ENCODE results near the gene FXR2.

The FXR2 gene

DNA sequence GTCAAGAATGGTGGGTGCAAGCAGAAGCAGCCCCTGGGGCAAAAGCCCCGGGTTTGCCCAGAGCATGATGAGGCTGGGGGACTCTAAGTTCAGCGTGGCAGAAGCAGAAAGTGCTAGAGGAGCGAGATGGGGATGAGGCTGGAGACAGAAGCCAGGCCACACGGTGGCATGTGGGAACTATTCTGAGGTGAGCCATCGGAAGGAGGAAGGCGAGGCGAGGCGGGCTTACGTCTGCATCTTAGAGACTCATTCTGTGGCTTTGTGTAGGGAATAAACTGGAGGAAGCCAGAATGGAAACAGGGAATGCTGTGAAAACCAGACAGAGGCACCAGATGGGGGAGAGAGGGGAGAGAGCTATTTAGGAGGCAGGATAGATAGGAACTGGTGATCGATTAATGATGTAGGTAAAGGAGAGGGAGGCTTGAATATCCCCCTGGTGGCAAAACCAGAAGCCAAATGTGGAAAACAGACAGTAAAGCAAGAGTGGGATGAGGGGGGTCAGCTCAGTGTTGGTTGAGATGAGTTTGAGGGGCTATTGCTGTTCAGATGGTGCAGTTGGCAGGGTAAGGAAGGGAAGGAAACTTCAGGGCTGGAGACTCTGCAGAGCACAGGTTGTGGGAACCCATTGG is 59.3 kb downstream of the FXR2 start:
- TF ChIP-seq, protein P1, sequence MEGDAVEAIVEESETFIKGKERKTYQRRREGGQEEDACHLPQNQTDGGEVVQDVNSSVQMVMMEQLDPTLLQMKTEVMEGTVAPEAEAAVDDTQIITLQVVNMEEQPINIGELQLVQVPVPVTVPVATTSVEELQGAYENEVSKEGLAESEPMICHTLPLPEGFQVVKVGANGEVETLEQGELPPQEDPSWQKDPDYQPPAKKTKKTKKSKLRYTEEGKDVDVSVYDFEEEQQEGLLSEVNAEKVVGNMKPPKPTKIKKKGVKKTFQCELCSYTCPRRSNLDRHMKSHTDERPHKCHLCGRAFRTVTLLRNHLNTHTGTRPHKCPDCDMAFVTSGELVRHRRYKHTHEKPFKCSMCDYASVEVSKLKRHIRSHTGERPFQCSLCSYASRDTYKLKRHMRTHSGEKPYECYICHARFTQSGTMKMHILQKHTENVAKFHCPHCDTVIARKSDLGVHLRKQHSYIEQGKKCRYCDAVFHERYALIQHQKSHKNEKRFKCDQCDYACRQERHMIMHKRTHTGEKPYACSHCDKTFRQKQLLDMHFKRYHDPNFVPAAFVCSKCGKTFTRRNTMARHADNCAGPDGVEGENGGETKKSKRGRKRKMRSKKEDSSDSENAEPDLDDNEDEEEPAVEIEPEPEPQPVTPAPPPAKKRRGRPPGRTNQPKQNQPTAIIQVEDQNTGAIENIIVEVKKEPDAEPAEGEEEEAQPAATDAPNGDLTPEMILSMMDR (IDR thresholded peaks at IDR 0.05), result no peak
- Mint-ChIP-seq H3K27ac (no peak overlapping the region), H3K27me3 (ENCODE audit: low read depth, poor library complexity) (peaks cover 37% of the 10 kb centered on the region)

GRCh38 chr17:7553356-7553755 is 61.3 kb downstream of the FXR2 start:
- Mint-ChIP-seq H3K4me3 (no peak overlapping the region), H3K27me3 (ENCODE audit: low read depth, poor library complexity) (peaks cover 30% of the 10 kb centered on the region), H3K9me3 (no peaks in the 10 kb centered on the region), H3K4me1 (peaks cover 46% of the 10 kb centered on the region), H3K27ac (no peak overlapping the region), H3K36me3 (ENCODE audit: low read depth) (no peaks in the 10 kb centered on the region)
- DNase-seq, result no peak
- TF ChIP-seq, protein P1 (IDR thresholded peaks at IDR 0.05), result no peak

More for the DNA sequence above, 59.3 kb downstream of the FXR2 start:
- no peak for DNase-seq
- Mint-ChIP-seq H3K9me3 (no peaks in the 10 kb centered on the region), H3K4me1 (peaks cover 53% of the 10 kb centered on the region), H3K4me3 (no peak overlapping the region), H3K36me3 (ENCODE audit: low read depth) (no peaks in the 10 kb centered on the region)

GRCh38 chr17:7552621-7553051 is 62.1 kb downstream of the FXR2 start:
- no peaks in the 10 kb centered on the region for H3K9me3 Mint-ChIP-seq
- TF ChIP-seq, protein P1 (IDR thresholded peaks at IDR 0.05), result no peak
- peaks cover 42% of the 10 kb centered on the region for H3K4me1 Mint-ChIP-seq
- peaks cover 34% of the 10 kb centered on the region for H3K27me3 Mint-ChIP-seq (ENCODE audit: low read depth, poor library complexity)
- H3K36me3 Mint-ChIP-seq (ENCODE audit: low read depth), result no peaks in the 10 kb centered on the region
- no peak overlapping the region for H3K4me3 Mint-ChIP-seq
- H3K27ac Mint-ChIP-seq, result no peak overlapping the region
- DNase-seq, result no peak

GRCh38 chr17:7551396-7551795 is 63.3 kb downstream of the FXR2 start:
- Mint-ChIP-seq H3K27ac (no peak overlapping the region), H3K4me1 (peaks cover 38% of the 10 kb centered on the region), H3K4me3 (no peak overlapping the region), H3K27me3 (ENCODE audit: low read depth, poor library complexity) (peaks cover 40% of the 10 kb centered on the region), H3K36me3 (ENCODE audit: low read depth) (no peaks in the 10 kb centered on the region), H3K9me3 (no peaks in the 10 kb centered on the region)
- DNase-seq, result no peak
- TF ChIP-seq, protein P1 (IDR thresholded peaks at IDR 0.05), result no peak

DNA sequence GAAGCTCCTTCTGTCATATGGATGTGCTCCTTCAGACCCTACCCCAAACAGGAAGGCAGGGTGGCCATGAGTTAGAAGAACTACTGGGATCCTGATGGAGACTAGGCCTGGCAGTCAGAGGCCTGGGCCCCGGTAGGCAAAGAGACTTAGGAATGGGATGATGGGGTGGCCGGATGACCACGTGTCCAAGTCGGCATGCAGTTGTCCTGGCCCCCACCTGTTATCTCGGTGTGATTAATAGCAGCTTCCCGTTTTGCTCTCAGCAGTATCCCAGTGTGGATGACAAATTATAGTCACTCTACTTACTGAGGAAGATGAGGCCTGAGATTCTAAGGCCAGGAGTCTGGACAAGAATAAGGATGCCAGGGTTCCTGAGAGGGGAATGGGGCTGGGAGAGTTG is 64.4 kb downstream of the FXR2 start:
- Mint-ChIP-seq H3K27me3 (ENCODE audit: low read depth, poor library complexity) (peaks cover 39% of the 10 kb centered on the region), H3K27ac (no peak overlapping the region), H3K36me3 (ENCODE audit: low read depth) (no peaks in the 10 kb centered on the region), H3K4me1 (peaks cover 33% of the 10 kb centered on the region), H3K4me3 (no peak overlapping the region), H3K9me3 (no peaks in the 10 kb centered on the region)
- no peak for DNase-seq
- TF ChIP-seq, protein P1 (IDR thresholded peaks at IDR 0.05), result no peak

- no peak for DNase-seq
- Mint-ChIP-seq H3K4me3 (peak overlapping the region; percentile 73), H3K9me3 (no peaks in the 10 kb centered on the region), H3K4me1 (peaks cover 29% of the 10 kb centered on the region), H3K36me3 (ENCODE audit: low read depth) (no peaks in the 10 kb centered on the region), H3K27ac (peak overlapping the region; percentile 23), H3K27me3 (ENCODE audit: low read depth, poor library complexity) (peaks cover 46% of the 10 kb centered on the region)
- TF ChIP-seq, protein P1 (IDR thresholded peaks at IDR 0.05), result no peak
Observed at GRCh38 chr17:7549401-7550055, 65.2 kb downstream of the FXR2 start.

Measured in nephron progenitor cell (in vitro differentiated cells).